ENCODE results near the gene ERC2. TPM values are rescaled to one million over a fixed set of nuclear protein-coding genes. Genes with fewer than 3 reads are reported as not detected.

Gene ERC2
- total RNA-seq, 1 donor from 2014 or later = 32.5 TPM

DNA sequence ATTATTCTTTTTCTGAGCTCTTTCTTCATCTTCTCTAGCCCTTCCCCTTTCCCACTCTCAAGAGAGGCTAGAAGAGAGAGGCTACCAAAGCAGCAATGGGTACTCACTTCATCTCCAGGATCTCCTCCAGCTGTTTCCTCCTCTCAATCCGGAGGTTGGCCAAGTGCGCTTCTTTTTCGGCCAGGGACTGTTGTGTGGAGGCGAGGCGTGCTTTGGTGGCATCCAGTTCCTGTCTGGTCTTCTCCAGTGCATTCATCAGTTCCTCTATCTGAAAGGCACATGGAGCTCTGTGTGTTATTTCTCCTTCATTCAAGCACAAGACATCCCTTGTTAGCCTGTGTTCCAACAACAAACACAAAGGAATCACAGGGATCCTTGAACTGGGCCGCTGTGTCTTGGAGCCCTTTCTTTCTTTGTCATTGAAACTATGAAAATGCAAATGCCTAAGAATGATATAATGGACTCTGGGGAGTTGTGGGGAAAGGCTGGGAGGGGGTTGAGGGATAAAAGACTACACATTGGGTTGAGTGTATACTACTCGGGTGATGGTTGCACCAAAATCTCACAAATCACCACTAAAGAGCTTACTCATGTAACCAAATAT lies 579.9 kb downstream of the ERC2 start:
- TF ChIP-seq, protein P1, sequence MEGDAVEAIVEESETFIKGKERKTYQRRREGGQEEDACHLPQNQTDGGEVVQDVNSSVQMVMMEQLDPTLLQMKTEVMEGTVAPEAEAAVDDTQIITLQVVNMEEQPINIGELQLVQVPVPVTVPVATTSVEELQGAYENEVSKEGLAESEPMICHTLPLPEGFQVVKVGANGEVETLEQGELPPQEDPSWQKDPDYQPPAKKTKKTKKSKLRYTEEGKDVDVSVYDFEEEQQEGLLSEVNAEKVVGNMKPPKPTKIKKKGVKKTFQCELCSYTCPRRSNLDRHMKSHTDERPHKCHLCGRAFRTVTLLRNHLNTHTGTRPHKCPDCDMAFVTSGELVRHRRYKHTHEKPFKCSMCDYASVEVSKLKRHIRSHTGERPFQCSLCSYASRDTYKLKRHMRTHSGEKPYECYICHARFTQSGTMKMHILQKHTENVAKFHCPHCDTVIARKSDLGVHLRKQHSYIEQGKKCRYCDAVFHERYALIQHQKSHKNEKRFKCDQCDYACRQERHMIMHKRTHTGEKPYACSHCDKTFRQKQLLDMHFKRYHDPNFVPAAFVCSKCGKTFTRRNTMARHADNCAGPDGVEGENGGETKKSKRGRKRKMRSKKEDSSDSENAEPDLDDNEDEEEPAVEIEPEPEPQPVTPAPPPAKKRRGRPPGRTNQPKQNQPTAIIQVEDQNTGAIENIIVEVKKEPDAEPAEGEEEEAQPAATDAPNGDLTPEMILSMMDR (IDR thresholded peaks at IDR 0.05; ENCODE audit: unreplicated experiment) = no peak
- no peaks in the 10 kb centered on the region for H3K36me3 Mint-ChIP-seq (ENCODE audit: insufficient read depth)
- no peaks in the 10 kb centered on the region for H3K9me3 Mint-ChIP-seq (ENCODE audit: low read depth)
- H3K27ac Mint-ChIP-seq = no peak overlapping the region
- peaks cover 16% of the 10 kb centered on the region for H3K4me1 Mint-ChIP-seq (ENCODE audit: low read depth)
- no peaks in the 10 kb centered on the region for H3K27me3 Mint-ChIP-seq
- no peak overlapping the region for H3K4me3 Mint-ChIP-seq (ENCODE audit: low read depth)
- no peak for DNase-seq (ENCODE audit: low spot score, unreplicated experiment)

DNA sequence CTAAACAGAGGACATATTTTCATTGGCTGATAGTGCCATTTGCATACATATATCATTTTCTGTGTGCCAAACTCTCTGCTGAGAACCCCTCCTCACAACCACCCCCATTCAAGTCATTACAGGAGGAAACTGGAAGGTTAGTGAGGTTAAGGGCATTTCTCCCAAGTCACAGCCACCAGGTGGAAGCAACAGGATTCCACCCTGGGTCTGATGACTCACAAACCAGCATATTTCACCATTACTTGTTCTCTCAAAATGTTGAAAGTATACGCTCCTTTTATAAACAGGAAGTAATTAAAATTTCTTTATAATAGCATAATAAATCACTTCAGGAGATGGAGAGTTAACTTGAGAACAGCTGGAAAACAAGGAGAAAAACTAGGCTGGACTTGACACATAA lies 582.5 kb downstream of the ERC2 start:
- Mint-ChIP-seq H3K4me1 (ENCODE audit: low read depth) (peaks cover 21% of the 10 kb centered on the region), H3K36me3 (ENCODE audit: insufficient read depth) (no peaks in the 10 kb centered on the region), H3K9me3 (ENCODE audit: low read depth) (no peaks in the 10 kb centered on the region), H3K27me3 (no peaks in the 10 kb centered on the region), H3K4me3 (ENCODE audit: low read depth) (no peak overlapping the region), H3K27ac (no peak overlapping the region)
- DNase-seq (ENCODE audit: low spot score, unreplicated experiment) = no peak
- TF ChIP-seq, protein P1 (IDR thresholded peaks at IDR 0.05; ENCODE audit: unreplicated experiment) = no peak

DNA sequence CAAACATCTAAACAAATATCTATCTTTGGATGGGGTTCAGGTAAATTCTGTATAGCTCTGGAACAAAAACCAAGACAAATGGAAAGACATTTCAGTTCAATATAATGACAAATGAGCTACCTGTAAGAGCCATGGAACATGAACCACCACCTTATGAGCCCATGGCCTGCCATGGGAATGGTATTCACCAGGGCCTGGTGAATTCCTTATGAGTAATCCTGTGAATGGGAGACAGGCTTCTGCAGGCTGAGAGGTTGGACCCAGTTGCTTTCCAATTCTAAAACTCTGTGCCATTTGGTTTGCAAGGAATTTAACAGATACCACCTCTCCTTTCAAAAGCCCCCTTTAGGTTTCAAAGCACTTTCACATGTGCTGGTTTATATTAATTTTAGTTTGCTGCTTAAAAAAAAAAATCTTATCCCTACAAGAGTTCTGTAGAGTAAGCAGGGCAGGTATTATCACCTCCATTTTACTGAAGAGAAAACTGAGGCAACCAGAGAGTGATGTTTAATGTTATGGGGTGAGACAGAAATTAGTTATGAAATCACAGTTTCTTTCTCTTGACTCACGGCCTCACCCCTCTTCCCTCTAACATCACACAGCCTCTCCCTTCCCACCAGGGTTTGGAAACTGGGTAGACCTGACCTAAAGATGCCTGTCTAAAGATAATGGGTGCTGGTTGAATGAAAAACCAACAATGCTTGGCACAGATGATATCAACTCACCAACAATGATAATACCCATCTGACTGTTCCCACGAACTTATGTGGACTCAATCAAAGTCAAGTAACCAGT lies 583.6 kb downstream of the ERC2 start:
- Mint-ChIP-seq H3K27me3 (no peaks in the 10 kb centered on the region), H3K27ac (no peak overlapping the region), H3K4me3 (ENCODE audit: low read depth) (no peak overlapping the region), H3K9me3 (ENCODE audit: low read depth) (no peaks in the 10 kb centered on the region), H3K36me3 (ENCODE audit: insufficient read depth) (no peaks in the 10 kb centered on the region), H3K4me1 (ENCODE audit: low read depth) (peaks cover 13% of the 10 kb centered on the region)
- DNase-seq (ENCODE audit: low spot score, unreplicated experiment) = no peak
- TF ChIP-seq, protein P1 (IDR thresholded peaks at IDR 0.05; ENCODE audit: unreplicated experiment) = no peak

DNA sequence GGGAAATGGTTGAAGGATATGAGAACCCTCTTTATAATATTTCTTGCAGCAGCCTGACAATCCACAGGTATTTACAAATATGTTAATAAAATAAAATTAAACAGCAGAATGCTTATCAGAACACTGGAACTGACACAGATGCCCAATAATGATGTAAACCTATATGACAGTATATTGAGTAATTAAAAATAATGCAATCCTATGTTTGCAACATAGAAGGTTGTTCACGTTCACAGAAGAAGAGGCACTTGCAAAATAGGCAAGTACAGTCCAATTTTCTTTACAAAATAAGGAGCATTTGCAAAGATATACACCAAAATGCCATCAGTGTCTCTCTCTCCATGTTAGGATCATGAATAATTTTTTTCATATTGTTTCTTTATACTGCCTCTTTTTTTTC lies 584.2 kb downstream of the ERC2 start:
- H3K36me3 Mint-ChIP-seq (ENCODE audit: insufficient read depth) = no peaks in the 10 kb centered on the region
- TF ChIP-seq, protein P1 (IDR thresholded peaks at IDR 0.05; ENCODE audit: unreplicated experiment) = no peak
- no peaks in the 10 kb centered on the region for H3K9me3 Mint-ChIP-seq (ENCODE audit: low read depth)
- H3K27me3 Mint-ChIP-seq = no peaks in the 10 kb centered on the region
- H3K27ac Mint-ChIP-seq = no peak overlapping the region
- DNase-seq (ENCODE audit: low spot score, unreplicated experiment) = no peak
- no peak overlapping the region for H3K4me3 Mint-ChIP-seq (ENCODE audit: low read depth)
- peaks cover 11% of the 10 kb centered on the region for H3K4me1 Mint-ChIP-seq (ENCODE audit: low read depth)

DNA sequence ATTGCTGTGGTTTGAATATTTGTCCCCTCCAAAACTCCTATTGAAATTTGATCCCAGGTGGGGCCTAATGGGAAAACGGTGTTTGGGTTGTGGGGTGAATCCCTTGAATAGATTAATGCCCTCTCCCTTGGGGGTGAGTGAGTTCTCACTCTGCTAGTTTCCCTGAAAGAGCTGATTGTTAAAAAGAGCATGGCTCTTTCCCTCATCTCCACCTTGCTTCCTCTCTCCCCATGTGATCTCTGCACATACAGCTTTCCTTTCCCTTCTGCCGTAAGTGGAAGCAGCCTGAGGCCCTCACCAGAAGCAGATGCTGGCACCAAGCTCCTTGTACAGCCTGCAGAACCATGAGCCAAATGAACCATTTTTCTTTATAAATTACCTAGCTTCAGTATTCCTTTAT lies 586.3 kb downstream of the ERC2 start:
- H3K4me3 Mint-ChIP-seq (ENCODE audit: low read depth) = no peak overlapping the region
- DNase-seq (ENCODE audit: low spot score, unreplicated experiment) = no peak
- peak overlapping the region; percentile 15 for H3K27ac Mint-ChIP-seq
- no peaks in the 10 kb centered on the region for H3K36me3 Mint-ChIP-seq (ENCODE audit: insufficient read depth)
- no peaks in the 10 kb centered on the region for H3K9me3 Mint-ChIP-seq (ENCODE audit: low read depth)
- peaks cover 11% of the 10 kb centered on the region for H3K4me1 Mint-ChIP-seq (ENCODE audit: low read depth)
- no peaks in the 10 kb centered on the region for H3K27me3 Mint-ChIP-seq
- TF ChIP-seq, protein P1 (IDR thresholded peaks at IDR 0.05; ENCODE audit: unreplicated experiment) = no peak
